ENCODE measurements around the gene ABCA13. TPM values are rescaled to one million over a fixed set of nuclear protein-coding genes. Genes with fewer than 3 reads are reported as not detected.

The ABCA13 gene
- total RNA-seq, 1 donor from 2014 or later = 2.8 TPM

- no peak for DNase-seq (ENCODE audit: low spot score)
Measured at GRCh38 chr7:48636391-48637015, 465.2 kb downstream of the ABCA13 start.

GRCh38 chr7:48637382-48637781 is 466.1 kb downstream of the ABCA13 start:
- DNase-seq (ENCODE audit: low spot score) = no peak

- no peak for DNase-seq (ENCODE audit: low spot score)
Measured at GRCh38 chr7:48638041-48638440, 466.8 kb downstream of the ABCA13 start.

- no peak for DNase-seq (ENCODE audit: low spot score)
Measured at GRCh38 chr7:48643431-48644013, 472.3 kb downstream of the ABCA13 start.

- DNase-seq (ENCODE audit: low spot score) = no peak
Measured at GRCh38 chr7:48658138-48658537, 486.9 kb downstream of the ABCA13 start.

- no peak for DNase-seq (ENCODE audit: low spot score)
Measured at GRCh38 chr7:48660306-48660870, 489.1 kb downstream of the ABCA13 start.

GRCh38 chr7:48664241-48664640 is 493.0 kb downstream of the ABCA13 start:
- no peak for DNase-seq (ENCODE audit: low spot score)

GRCh38 chr7:48665353-48666135 is 494.3 kb downstream of the ABCA13 start:
- no peak for DNase-seq (ENCODE audit: low spot score)

- no peak for DNase-seq (ENCODE audit: low spot score)
Measured at GRCh38 chr7:48667407-48667806, 496.1 kb downstream of the ABCA13 start.

- no peak for DNase-seq (ENCODE audit: low spot score)
Measured at GRCh38 chr7:48671656-48672055, 500.4 kb downstream of the ABCA13 start.

- DNase-seq (ENCODE audit: low spot score) = no peak
Measured at GRCh38 chr7:48681006-48681405, 509.7 kb downstream of the ABCA13 start.

GRCh38 chr7:48691788-48692187 is 520.5 kb downstream of the ABCA13 start:
- no peak for DNase-seq (ENCODE audit: low spot score)

Other genes starting within 250 kb of the ABCA13 start
- gene PKD1L1, start 223.0 kb upstream of the ABCA13 start, total RNA-seq = 0.20 TPM
- 27.4 TPM for gene HUS1, start 191.8 kb upstream of the ABCA13 start, total RNA-seq
- gene SUN3, start 142.4 kb upstream of the ABCA13 start, total RNA-seq = not detected
- not detected for gene C7orf57, start 135.9 kb upstream of the ABCA13 start, total RNA-seq
- 16.8 TPM for gene UPP1, start 82.2 kb upstream of the ABCA13 start, total RNA-seq